ENCODE results near the gene TMEM163.

The TMEM163 gene

DNA sequence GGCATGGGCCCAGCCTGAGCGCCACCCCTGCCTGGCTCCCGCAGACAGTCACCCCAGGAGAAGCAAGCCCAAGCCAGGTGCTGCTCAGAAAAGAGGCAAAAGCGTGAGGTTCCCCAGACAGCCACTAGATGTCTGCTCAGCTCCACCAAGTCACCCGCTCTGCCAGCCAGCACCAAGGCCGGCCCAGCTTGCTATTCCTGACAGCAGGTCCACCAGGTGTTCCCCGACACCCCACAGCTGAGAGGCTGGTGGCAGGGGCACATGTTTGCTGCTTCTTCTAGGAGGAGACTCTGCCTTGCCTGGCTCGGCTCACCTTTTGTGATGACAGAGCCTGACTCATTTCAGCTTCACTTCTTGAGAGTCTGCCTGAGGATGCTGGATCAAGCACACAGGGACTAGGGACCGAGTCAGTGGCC lies 258.2 kb downstream of the TMEM163 start:
- no peak overlapping the region for H3K4me3 ChIP-seq
- no peak for DNase-seq (ENCODE audit: low spot score)
- H3K27ac ChIP-seq: no peak overlapping the region
- TF ChIP-seq, protein P1, sequence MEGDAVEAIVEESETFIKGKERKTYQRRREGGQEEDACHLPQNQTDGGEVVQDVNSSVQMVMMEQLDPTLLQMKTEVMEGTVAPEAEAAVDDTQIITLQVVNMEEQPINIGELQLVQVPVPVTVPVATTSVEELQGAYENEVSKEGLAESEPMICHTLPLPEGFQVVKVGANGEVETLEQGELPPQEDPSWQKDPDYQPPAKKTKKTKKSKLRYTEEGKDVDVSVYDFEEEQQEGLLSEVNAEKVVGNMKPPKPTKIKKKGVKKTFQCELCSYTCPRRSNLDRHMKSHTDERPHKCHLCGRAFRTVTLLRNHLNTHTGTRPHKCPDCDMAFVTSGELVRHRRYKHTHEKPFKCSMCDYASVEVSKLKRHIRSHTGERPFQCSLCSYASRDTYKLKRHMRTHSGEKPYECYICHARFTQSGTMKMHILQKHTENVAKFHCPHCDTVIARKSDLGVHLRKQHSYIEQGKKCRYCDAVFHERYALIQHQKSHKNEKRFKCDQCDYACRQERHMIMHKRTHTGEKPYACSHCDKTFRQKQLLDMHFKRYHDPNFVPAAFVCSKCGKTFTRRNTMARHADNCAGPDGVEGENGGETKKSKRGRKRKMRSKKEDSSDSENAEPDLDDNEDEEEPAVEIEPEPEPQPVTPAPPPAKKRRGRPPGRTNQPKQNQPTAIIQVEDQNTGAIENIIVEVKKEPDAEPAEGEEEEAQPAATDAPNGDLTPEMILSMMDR (IDR thresholded peaks at IDR 0.05): no peak

DNA sequence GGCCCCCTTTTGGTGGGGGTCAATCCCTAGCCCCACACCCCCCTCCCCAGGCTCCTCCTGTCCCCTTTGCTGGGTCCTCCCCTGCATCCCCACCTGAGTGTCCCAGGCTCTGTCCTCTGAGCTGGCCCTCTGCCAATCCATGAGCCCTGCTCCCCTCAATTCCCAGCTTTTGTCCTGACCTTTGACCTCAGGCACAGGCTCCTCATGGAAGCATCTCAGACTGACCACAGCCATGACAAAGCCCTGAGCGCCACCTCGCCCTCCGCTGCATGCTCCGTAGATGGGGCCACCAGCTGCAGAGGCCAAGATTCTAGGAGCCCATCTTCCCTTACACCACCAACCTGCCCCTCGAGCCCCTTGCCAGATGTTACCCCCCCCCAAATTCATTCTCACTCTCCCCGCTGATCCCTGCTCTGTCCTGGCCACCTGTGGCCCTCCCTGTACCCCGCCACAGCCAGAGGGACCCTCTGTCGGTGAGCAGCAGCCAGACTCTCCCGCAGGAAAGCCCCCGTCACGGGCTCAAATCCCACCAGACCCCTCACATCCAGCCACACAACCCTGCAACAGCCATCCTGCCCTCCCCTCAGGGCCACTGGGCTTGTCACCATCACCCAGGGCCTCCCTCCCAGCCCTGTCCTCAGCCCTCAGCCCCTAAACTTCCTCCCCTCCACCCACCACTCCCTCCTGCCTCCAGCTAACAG lies 258.9 kb downstream of the TMEM163 start:
- TF ChIP-seq, protein P1 (IDR thresholded peaks at IDR 0.05): no peak
- no peak for DNase-seq (ENCODE audit: low spot score)
- H3K4me3 ChIP-seq: no peak overlapping the region
- no peak overlapping the region for H3K27ac ChIP-seq

DNA sequence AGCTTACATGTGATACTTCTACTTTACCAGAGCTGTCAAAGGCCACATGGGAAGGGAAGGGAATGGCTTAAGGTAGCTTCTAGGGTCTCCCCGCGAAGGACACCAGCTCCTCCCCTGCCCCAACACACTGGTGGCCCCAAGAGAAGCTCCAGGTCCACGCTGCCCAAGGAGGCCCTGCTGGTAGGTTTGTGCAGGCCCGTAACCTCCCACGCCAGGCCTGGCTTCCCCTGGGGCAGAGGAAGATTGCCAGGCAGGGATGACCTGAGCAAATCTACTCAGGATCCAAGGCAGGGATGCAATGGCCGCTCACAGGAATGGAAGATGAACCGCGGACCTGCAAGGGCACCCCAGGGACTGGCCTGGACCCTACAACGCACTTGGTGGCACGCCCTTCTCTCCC lies 259.9 kb downstream of the TMEM163 start:
- Histone ChIP-seq H3K27ac (no peak overlapping the region), H3K4me3 (no peak overlapping the region)
- TF ChIP-seq, protein P1 (IDR thresholded peaks at IDR 0.05): no peak
- no peak for DNase-seq (ENCODE audit: low spot score)

DNA sequence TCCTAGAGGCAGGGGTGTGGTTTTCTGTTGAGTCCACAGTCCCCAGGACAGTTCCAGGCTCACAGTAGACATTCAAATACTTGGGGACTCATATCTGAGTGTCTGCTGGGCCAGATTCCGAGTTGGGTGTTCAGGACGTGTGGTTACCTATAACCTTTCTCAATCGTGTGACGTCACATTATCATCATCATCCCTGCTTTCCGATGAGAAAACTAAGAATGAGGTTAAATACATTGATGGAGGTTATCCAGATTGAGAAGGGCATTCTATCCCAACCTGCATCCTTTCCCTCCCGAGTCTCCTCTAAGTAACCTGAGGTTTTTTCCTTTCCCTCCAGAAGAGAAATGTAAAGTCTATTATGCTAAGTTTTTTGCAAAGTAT lies 260.3 kb downstream of the TMEM163 start:
- DNase-seq (ENCODE audit: low spot score): no peak
- H3K27ac ChIP-seq: no peak overlapping the region
- no peak overlapping the region for H3K4me3 ChIP-seq
- TF ChIP-seq, protein P1 (IDR thresholded peaks at IDR 0.05): no peak

DNA sequence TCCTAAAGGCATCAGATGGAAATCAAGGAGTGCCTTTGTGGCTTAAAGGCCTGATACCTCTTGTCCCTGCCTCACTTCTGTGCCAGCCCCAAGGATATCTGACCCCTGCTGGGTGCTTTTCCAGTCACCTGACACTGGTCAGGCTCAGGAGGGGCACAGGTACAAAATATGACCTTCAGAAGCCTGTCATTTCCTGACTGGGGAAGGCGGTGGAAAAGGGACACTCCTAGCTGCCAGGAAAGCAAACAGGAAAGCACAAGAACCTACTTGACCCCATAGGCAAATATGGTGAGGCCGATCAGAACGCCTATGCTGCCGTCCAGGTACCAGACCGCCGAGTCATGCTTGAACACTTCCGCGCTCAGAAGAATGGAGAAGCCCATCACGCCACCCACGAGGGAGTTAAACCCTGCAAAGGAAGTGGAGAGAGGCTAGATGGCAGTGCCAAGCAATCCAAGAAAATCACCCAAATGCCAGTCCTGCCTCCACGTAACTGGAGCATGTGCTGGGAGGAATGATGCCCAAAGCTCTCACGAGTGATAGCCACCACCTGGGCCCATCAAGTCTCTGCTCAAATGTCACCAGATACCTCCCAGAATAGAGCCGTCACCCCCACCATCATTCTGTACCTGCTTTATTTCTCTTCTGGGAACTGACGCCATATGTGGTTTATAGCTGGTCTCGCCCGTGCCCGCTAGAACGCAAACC lies 260.9 kb downstream of the TMEM163 start:
- DNase-seq (ENCODE audit: low spot score): peak; percentile 41
- TF ChIP-seq, protein P1 (IDR thresholded peaks at IDR 0.05): no peak
- no peak overlapping the region for H3K4me3 ChIP-seq
- no peak overlapping the region for H3K27ac ChIP-seq

DNA sequence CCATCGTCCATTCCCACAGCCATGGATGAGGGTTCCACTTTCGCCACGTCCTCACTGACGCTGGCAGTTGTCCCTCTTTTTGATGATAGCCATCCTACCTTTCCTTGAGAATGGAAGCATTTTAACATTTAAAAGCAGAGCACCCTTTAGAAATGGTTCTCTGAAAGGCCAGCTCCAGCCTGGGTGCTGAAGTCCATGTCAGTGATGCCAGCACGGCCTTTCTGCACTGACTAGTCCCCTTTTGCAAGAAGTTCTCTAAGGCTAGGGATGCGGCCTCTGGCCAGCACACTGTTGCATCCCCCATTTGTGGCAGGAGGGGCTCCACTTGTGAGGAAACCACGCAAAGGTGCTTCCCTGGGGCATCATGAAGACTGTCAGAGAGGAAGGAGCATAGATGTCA lies 261.4 kb downstream of the TMEM163 start:
- TF ChIP-seq, protein P1 (IDR thresholded peaks at IDR 0.05): no peak
- peak; percentile 67 for DNase-seq (ENCODE audit: low spot score)
- H3K27ac ChIP-seq: no peak overlapping the region
- no peak overlapping the region for H3K4me3 ChIP-seq

DNA sequence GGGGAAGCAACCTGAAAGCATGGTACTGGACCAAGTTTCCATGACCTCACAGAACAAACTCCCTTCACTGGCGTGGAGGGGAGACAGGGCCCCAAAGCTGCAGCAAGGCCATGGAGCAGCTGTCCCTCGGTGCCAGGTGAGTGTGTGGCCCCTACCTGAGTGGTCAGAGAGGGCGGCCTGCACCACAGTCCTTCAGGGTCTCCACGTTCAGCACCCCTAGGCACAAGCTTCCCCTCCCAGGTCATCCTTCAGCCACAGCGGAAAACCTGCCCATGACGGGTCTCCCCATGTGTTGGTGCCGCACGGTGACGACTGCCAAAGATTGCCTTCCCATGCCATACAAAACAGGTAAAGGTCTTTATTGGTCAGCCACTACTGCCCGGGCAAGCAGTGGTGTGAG lies 263.4 kb downstream of the TMEM163 start:
- H3K27ac ChIP-seq: no peak overlapping the region
- peak; percentile 70 for DNase-seq (ENCODE audit: low spot score)

More for the DNA sequence above, 263.4 kb downstream of the TMEM163 start:
- H3K4me3 ChIP-seq: no peak overlapping the region
- TF ChIP-seq, protein P1 (IDR thresholded peaks at IDR 0.05): no peak
